H1 (cell line): ENCODE measurements around the gene GNG12. TPM values are rescaled to one million over a fixed set of nuclear protein-coding genes. Genes with fewer than 3 reads are reported as not detected.

ENCODE experiments used
- CTCF ChIA-PET: fragments of 300-600 bp; sonication (Branson Sonifier 250); formaldehyde crosslinking; loops from one replicate; lab custom pipeline; 2021; ENCODE audit not compliant: partially characterized antibody; lab: Charles Lee
- POLR2A ChIA-PET: fragments of 300-600 bp; sonication (Branson Sonifier 250); formaldehyde crosslinking; loops from one replicate; lab custom pipeline; 2021; ENCODE audit warnings: inconsistent platforms; ENCODE audit not compliant: partially characterized antibody; lab: Charles Lee
- DNase-seq, 2 experiments: peaks; one replicate each; pipeline versions ENCODE4 v3.0.0 to v3.0.0-alpha.2; 2010 to 2022; ENCODE audit warnings: low spot score in 2 of 2, low read depth in 1 of 2, mixed read lengths in 1 of 2
- FAIRE-seq: peaks from 2 replicates; lab custom pipeline; 2011; peaks lifted over from hg19 to GRCh38; lab: Jason Lieb, UNC
- H2AFZ ChIP-seq: 2 replicates; pipeline ENCODE4 v1.8.1; 2012; ENCODE audit warnings: low read length, inconsistent platforms
- H2AK5ac ChIP-seq: 2 replicates; pipeline ENCODE4 v1.6.1; 2013; ENCODE audit warnings: low read depth, low read length
- H2BK120ac ChIP-seq: replicated peaks from 2 replicates; pipeline ENCODE3; 2013; ENCODE audit warnings: low read depth, low read length, inconsistent platforms
- H2BK12ac ChIP-seq: 2 replicates; pipeline ENCODE4 v1.6.1; 2013; ENCODE audit warnings: low read depth, low read length
- H2BK15ac ChIP-seq: 2 replicates; pipeline ENCODE4 v1.6.1; 2013; ENCODE audit warnings: low read length
- H2BK20ac ChIP-seq: 2 replicates; pipeline ENCODE4 v1.6.1; 2013; ENCODE audit warnings: low read length
- H2BK5ac ChIP-seq: 2 replicates; pipeline ENCODE4 v1.6.1; 2013; ENCODE audit warnings: low read depth, low read length
- H3K14ac ChIP-seq: 2 replicates; pipeline ENCODE4 v1.6.1; 2013; ENCODE audit warnings: inconsistent platforms; ENCODE audit not compliant: insufficient read length
- H3K18ac ChIP-seq: 2 replicates; pipeline ENCODE4 v1.6.1; 2013; ENCODE audit warnings: low read length; ENCODE audit errors: extremely low read depth
- H3K23ac ChIP-seq: 2 replicates; pipeline ENCODE4 v1.6.1; 2013; ENCODE audit warnings: inconsistent platforms; ENCODE audit not compliant: insufficient read length
- H3K23me2 ChIP-seq: 2 replicates; pipeline ENCODE4 v1.6.1; 2013; ENCODE audit warnings: low read depth, low read length
- H3K27ac ChIP-seq: 2 replicates; pipeline ENCODE4 v1.6.1; 2011; ENCODE audit warnings: low read depth, low read length, inconsistent platforms
- H3K27me3 ChIP-seq, 4 experiments: replicated peaks in 1 of 4; 1 replicate in 1 of 4; 2 replicates in 3 of 4; pipeline versions ENCODE4 v1.6.1 to v1.8.1; 2011 to 2013; ENCODE audit warnings: low read length in 3 of 4, mild to moderate bottlenecking in 3 of 4, inconsistent platforms in 2 of 4, mixed read lengths in 2 of 4, moderate library complexity in 1 of 4; ENCODE audit not compliant: control insufficient read depth in 3 of 4, insufficient read depth in 3 of 4; ENCODE audit errors: extremely low read depth in 1 of 4
- H3K36me3 ChIP-seq, 4 experiments: 2 replicates each; pipeline versions ENCODE4 v1.6.1 to v1.8.1; 2011 to 2013; ENCODE audit warnings: mild to moderate bottlenecking in 4 of 4, low read length in 3 of 4, moderate library complexity in 2 of 4, control low read depth in 1 of 4, inconsistent platforms in 1 of 4; ENCODE audit not compliant: insufficient read depth in 4 of 4, control insufficient read depth in 2 of 4
- H3K4ac ChIP-seq: replicated peaks from 2 replicates; pipeline ENCODE3; 2013; ENCODE audit warnings: low read length, low read depth, mixed read lengths, inconsistent platforms; ENCODE audit not compliant: insufficient read length
- H3K4me1 ChIP-seq, 4 experiments: replicated peaks in 1 of 4; 1 replicate in 1 of 4; 2 replicates in 3 of 4; pipeline versions ENCODE4 v1.6.1 to v1.8.1; 2011 to 2013; ENCODE audit warnings: low read length in 3 of 4, inconsistent platforms in 2 of 4, mixed read lengths in 1 of 4; ENCODE audit not compliant: insufficient read depth in 4 of 4, control insufficient read depth in 3 of 4
- H3K4me2 ChIP-seq, 2 experiments: 2 replicates each; pipeline versions ENCODE4 v1.6.1 to v1.8.1; 2011 to 2013; ENCODE audit warnings: low read depth in 2 of 2, low read length in 2 of 2, control low read depth in 1 of 2, inconsistent platforms in 1 of 2, mild to moderate bottlenecking in 1 of 2; ENCODE audit not compliant: insufficient read depth in 1 of 2
- H3K4me3 ChIP-seq, 4 experiments: fragments of 200-600, 300-600 bp in 1 of 4; sonication (generic), shearing (Covaris generic), sonication (Bioruptor Twin) in 1 of 4; 2 replicates each; pipeline versions ENCODE4 v1.5.1 to v1.8.1; 2011 to 2016; ENCODE audit warnings: low read length in 4 of 4, low read depth in 3 of 4, control low read depth in 2 of 4, inconsistent platforms in 2 of 4, mild to moderate bottlenecking in 2 of 4, mixed read lengths in 1 of 4, moderate library complexity in 1 of 4; ENCODE audit not compliant: insufficient read depth in 2 of 4; ENCODE audit errors: extremely low read depth in 1 of 4
- H3K56ac ChIP-seq: replicated peaks from 2 replicates; pipeline ENCODE3; 2013; ENCODE audit warnings: low read depth, mild to moderate bottlenecking, mixed read lengths, low read length, inconsistent platforms; ENCODE audit not compliant: insufficient read length
- H3K79me1 ChIP-seq: 2 replicates; pipeline ENCODE4 v1.6.1; 2013; ENCODE audit warnings: low read depth, low read length, control low read depth
- H3K79me2 ChIP-seq, 2 experiments: 2 replicates each; pipeline versions ENCODE4 v1.6.1 to v1.8.1; 2012 to 2013; ENCODE audit warnings: low read length in 2 of 2, mild to moderate bottlenecking in 2 of 2, inconsistent platforms in 1 of 2; ENCODE audit not compliant: insufficient read depth in 2 of 2, control insufficient read depth in 1 of 2
- H3K9ac ChIP-seq, 4 experiments: replicated peaks in 1 of 4; 1 replicate in 1 of 4; 2 replicates in 3 of 4; pipeline versions ENCODE4 v1.6.1 to v1.8.1; 2011 to 2013; ENCODE audit warnings: low read depth in 3 of 4, low read length in 3 of 4, control low read depth in 2 of 4, mild to moderate bottlenecking in 2 of 4, moderate library complexity in 2 of 4, inconsistent platforms in 1 of 4; ENCODE audit errors: extremely low read depth in 1 of 4
- H3K9me3 ChIP-seq, 2 experiments: 2 replicates each; pipeline versions ENCODE4 v1.6.1 to v1.8.1; 2012 to 2013; ENCODE audit warnings: mild to moderate bottlenecking in 2 of 2, moderate library complexity in 2 of 2, control low read depth in 1 of 2, inconsistent platforms in 1 of 2, low read depth in 1 of 2, low read length in 1 of 2, mixed read lengths in 1 of 2; ENCODE audit not compliant: insufficient read depth in 2 of 2
- H4K20me1 ChIP-seq, 2 experiments: replicated peaks in 1 of 2; 2 replicates each; pipeline versions ENCODE3 to v1.8.1; 2011 to 2013; ENCODE audit warnings: inconsistent platforms in 2 of 2, low read length in 2 of 2, mild to moderate bottlenecking in 1 of 2; ENCODE audit not compliant: insufficient read depth in 2 of 2, control insufficient read depth in 1 of 2
- H4K5ac ChIP-seq: 2 replicates; pipeline ENCODE4 v1.6.1; 2013; ENCODE audit warnings: low read length, low read depth, mixed read lengths, inconsistent platforms; ENCODE audit not compliant: insufficient read length
- H4K8ac ChIP-seq: 2 replicates; pipeline ENCODE4 v1.8.0; 2013; ENCODE audit warnings: mild to moderate bottlenecking, moderate library complexity, low read length, inconsistent platforms; ENCODE audit not compliant: insufficient read depth; ENCODE audit errors: extremely low read depth
- H4K91ac ChIP-seq: replicated peaks from 2 replicates; pipeline ENCODE3; 2013; ENCODE audit warnings: low read length, mixed read lengths, inconsistent platforms; ENCODE audit not compliant: insufficient read length
- ASH2L ChIP-seq: fragments of 200-600, 300-600 bp; sonication (generic); IDR thresholded peaks from one replicate; pipeline ENCODE4 v1.7.1; 2017; ENCODE audit warnings: low read length
- BCL11A ChIP-seq, 2 experiments: IDR thresholded peaks; one replicate each; pipeline ENCODE4 v1.6.1; 2011; ENCODE audit warnings: low read depth in 2 of 2, low read length in 2 of 2, mild to moderate bottlenecking in 2 of 2
- BRCA1 ChIP-seq: IDR thresholded peaks from 2 replicates; pipeline ENCODE4 v1.6.1; 2012; ENCODE audit warnings: low read depth, low read length, improper control_type of control experiment
- CBX8 ChIP-seq: fragments of 300-800, 300-1000 bp; sonication (generic); IDR thresholded peaks from 2 replicates; pipeline ENCODE4 v1.7.1; 2016; ENCODE audit warnings: low read depth, low read length, borderline replicate concordance
- FOSL1 ChIP-seq: IDR thresholded peaks from 2 replicates; pipeline ENCODE4 v1.6.1; 2011; ENCODE audit warnings: mild to moderate bottlenecking, low read depth, low read length, moderate library complexity; ENCODE audit not compliant: insufficient read depth
- NANOG ChIP-seq: IDR thresholded peaks from 2 replicates; pipeline ENCODE4 v1.6.1; 2011; ENCODE audit warnings: low read length, low read depth, mild to moderate bottlenecking, inconsistent platforms; ENCODE audit not compliant: insufficient read depth, poor library complexity, severe bottlenecking
- PHF8 ChIP-seq: fragments of 200-600 bp; sonication (generic); conservative IDR thresholded peaks from 2 replicates; pipeline ENCODE4 v1.7.1; 2012; ENCODE audit warnings: low read depth, mild to moderate bottlenecking, inconsistent platforms, low read length, moderate library complexity
- POLR2AphosphoS5 ChIP-seq: IDR thresholded peaks from 2 replicates; pipeline ENCODE4 v1.6.1; 2011; ENCODE audit warnings: low read depth, low read length
- POU5F1 ChIP-seq: IDR thresholded peaks from 2 replicates; pipeline ENCODE4 v1.6.1; 2011; ENCODE audit warnings: low read depth, mild to moderate bottlenecking, low read length, moderate library complexity
- RAD21 ChIP-seq, 2 experiments: IDR thresholded peaks in 1 of 2; conservative IDR thresholded peaks in 1 of 2; 2 replicates each; pipeline ENCODE4 v1.6.1; 2011; ENCODE audit warnings: low read depth in 2 of 2, low read length in 2 of 2, improper control_type of control experiment in 1 of 2, inconsistent platforms in 1 of 2, mild to moderate bottlenecking in 1 of 2, moderate library complexity in 1 of 2
- TAF7 ChIP-seq: optimal IDR thresholded peaks from 2 replicates; pipeline ENCODE3; 2011; ENCODE audit warnings: low read depth, mild to moderate bottlenecking, inconsistent platforms, low read length, moderate library complexity, borderline replicate concordance
- ZNF274 ChIP-seq: IDR thresholded peaks from 2 replicates; pipeline ENCODE4 v1.7.0; 2012; ENCODE audit warnings: low read length, borderline replicate concordance; ENCODE audit errors: extremely low read depth
- WGBS, 2 experiments: shearing (Covaris generic) in 1 of 2; methylation state at CpG; one replicate each; pipeline versions ENCODE4 v1.1.6 to v1.1.7; 2013 to 2015; ENCODE audit warnings: low lambda C conversion rate in 2 of 2, mixed read lengths in 2 of 2, inconsistent platforms in 1 of 2, low coverage in 1 of 2, missing lambda C conversion rate in 1 of 2; ENCODE audit not compliant: insufficient replicate concordance in 2 of 2, insufficient coverage in 1 of 2, insufficient read length in 1 of 2; ENCODE audit errors: extremely low coverage in 1 of 2, missing lambda C conversion rate in 1 of 2; 5-methylcytosine and 5-hydroxymethylcytosine counted together
- polyA plus RNA-seq, 7 experiments: library from polyadenylated mRNA; depleted of rRNA in 3 of 7; stranded (reverse) in 5 of 7; unstranded in 2 of 7; fragments of >200 nt in 5 of 7; fragments of 200-250 nt in 2 of 7; gene quantifications; 1 replicate in 5 of 7; 2 replicates in 1 of 7; 4 replicates in 1 of 7; pipeline versions ENCODE4 v1.2.1 to v1.2.3, GENCODE V29; 2011 to 2013; ENCODE audit warnings: missing spikeins in 2 of 7, mixed read lengths in 2 of 7
- total RNA-seq: library from RNA; stranded (reverse); fragmentation: NEBNext Ultra II Directional; extraction: Animal tissue kit (Norgen Biotek cat#: 25700); gene quantifications from 2 replicates; pipeline ENCODE4 v1.2.1, GENCODE V29; 2021
- TF ChIP-seq, protein P1 (sequence below): IDR thresholded peaks from 2 replicates; pipeline ENCODE4 v1.6.1; 2012; ENCODE audit warnings: inconsistent platforms

Gene GNG12
- total and polyA plus RNA-seq, 2 of the 8 experiments (the other 6 are each of a cell fraction or from before 2014, with no cell fraction given), result 11.4 to 35.8 TPM

DNA sequence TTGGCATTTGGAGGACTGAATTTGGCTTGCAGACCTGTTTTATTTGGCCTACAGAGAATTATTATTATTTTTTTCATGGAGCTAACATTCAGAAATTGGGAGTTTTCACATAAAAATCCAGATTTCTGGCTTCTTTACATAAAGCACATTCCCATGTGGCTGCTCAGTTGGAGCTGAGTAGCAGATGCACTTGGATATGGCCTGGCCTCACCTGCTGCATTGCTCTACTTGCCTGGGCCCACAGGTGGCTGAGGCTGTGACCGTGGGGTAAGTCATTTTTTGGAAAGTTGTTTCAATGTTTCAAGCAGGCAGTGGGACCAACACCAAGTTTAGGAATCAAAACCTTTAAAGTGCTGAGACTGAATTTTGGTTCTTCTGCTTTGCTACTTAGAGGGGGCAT, 91.5 kb downstream of the GNG12 start:
- WGBS, 2 experiments, result 88% methylated on average over 1 of the region's 1 CpG; no CpG with 5 or more reads in 1 of the 2 experiments
- H3K27me3 ChIP-seq, result no peaks in the 10 kb centered on the region
- TF ChIP-seq ZNF274 (no peak), ASH2L (no peak), POU5F1 (no peak), RAD21 (IDR thresholded peaks at IDR 0.05 in 1 of 2, conservative IDR thresholded peaks at IDR 0.05 in 1 of 2; ENCODE audit: low read depth in 2 of 2, low read length in 2 of 2) (no peak), BRCA1 (no peak), POLR2AphosphoS5 (no peak), PHF8 (no peak), BCL11A (IDR thresholded peaks at IDR 0.05; ENCODE audit: low read depth in 2 of 2, low read length in 2 of 2) (no peak), TAF7 (no peak), CBX8 (no peak), NANOG (no peak), FOSL1 (no peak)
- TF ChIP-seq, protein P1, sequence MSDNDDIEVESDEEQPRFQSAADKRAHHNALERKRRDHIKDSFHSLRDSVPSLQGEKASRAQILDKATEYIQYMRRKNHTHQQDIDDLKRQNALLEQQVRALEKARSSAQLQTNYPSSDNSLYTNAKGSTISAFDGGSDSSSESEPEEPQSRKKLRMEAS, result no peak

More for the DNA sequence above, 91.5 kb downstream of the GNG12 start:
- H2BK12ac ChIP-seq, result no peak overlapping the region
- no peak for DNase-seq
- ChIA-PET CTCF (interaction anchor here (0.7 to 8.2 kb wide), 11 partner anchors 12 to 218 kb away, joined by 3 to 54 read pairs (median 4); partner anchors contain the start of gene GADD45A), POLR2A (interaction anchor here (1.3 to 2.1 kb wide), 2 partner anchors 13 to 56 kb away, joined by 4 to 5 read pairs; no protein-coding TSS in a partner anchor)
- no peak overlapping the region for H3K18ac ChIP-seq
- no peak overlapping the region for H4K5ac ChIP-seq
- H3K4me3 ChIP-seq, result no peak overlapping the region
- no peak overlapping the region for H3K14ac ChIP-seq
- no peaks in the 10 kb centered on the region for H3K36me3 ChIP-seq
- H3K9me3 ChIP-seq, result no peaks in the 10 kb centered on the region
- no peak overlapping the region for H2BK20ac ChIP-seq
- no peak overlapping the region for H3K9ac ChIP-seq
- no peaks in the 10 kb centered on the region for H3K79me2 ChIP-seq
- H3K4me2 ChIP-seq, result no peak overlapping the region
- H3K23ac ChIP-seq, result no peak overlapping the region
- peaks cover 0 to 5% (median 2%) of the 10 kb centered on the region in 4 experiments; a peak in 6 of 7 replicates for H3K4me1 ChIP-seq
- H2AFZ ChIP-seq, result no peak overlapping the region
- no peaks in the 10 kb centered on the region for H3K23me2 ChIP-seq
- no peak overlapping the region for H3K4ac ChIP-seq
- H4K8ac ChIP-seq, result no peak overlapping the region
- H2BK5ac ChIP-seq, result no peak overlapping the region
- no peak for FAIRE-seq
- no peak overlapping the region for H2BK120ac ChIP-seq
- H2AK5ac ChIP-seq, result no peak overlapping the region
- no peak overlapping the region for H3K27ac ChIP-seq
- no peaks in the 10 kb centered on the region for H3K79me1 ChIP-seq
- H3K56ac ChIP-seq, result no peak overlapping the region
- no peak overlapping the region for H2BK15ac ChIP-seq
- H4K20me1 ChIP-seq, result no peaks in the 10 kb centered on the region
- H4K91ac ChIP-seq, result no peak overlapping the region
